K562 (cell line): ENCODE measurements around the gene SLC26A6. TPM values are rescaled to one million over a fixed set of nuclear protein-coding genes. Genes with fewer than 3 reads are reported as not detected.

Experiments
- ATAC-seq: fragments of 200-7000 bp; cut with Tn5 transposase; 3 replicates; pipeline ENCODE4 v1.9.1; 2020; ENCODE audit warnings: moderate library complexity
- BruUV-seq: library from RNA; stranded (reverse); fragments of 400-500 nt; replicated peaks from 2 replicates; lab custom pipeline; 2021; lab: Mats Ljungman, UMichigan
- CTCF ChIA-PET: fragments of 300-600 bp; formaldehyde crosslinking; extraction: SDS; loops from one replicate; lab custom pipeline; 2021; ENCODE audit warnings: low intra/inter-chr PET ratio; lab: Yijun Ruan, JAX
- POLR2A ChIA-PET: fragments of 300-600, 350-650 bp; sonication (Branson Sonifier 250); formaldehyde crosslinking; extraction: SDS; loops from one replicate; lab custom pipeline; 2021; ENCODE audit warnings: antibody characterized with exemption, inconsistent platforms; lab: Yijun Ruan, JAX
- DNase-seq, 4 experiments: peaks; one replicate each; pipeline versions ENCODE4 v3.0.0 to v3.0.0-alpha.2; 2011 to 2018; ENCODE audit warnings: low spot score in 3 of 4, mixed read lengths in 3 of 4; ENCODE audit errors: extremely low read depth in 1 of 4
- FAIRE-seq: peaks from 2 replicates; lab custom pipeline; 2011; peaks lifted over from hg19 to GRCh38; lab: Jason Lieb, UNC
- H2AFZ ChIP-seq: 2 replicates; pipeline ENCODE4 v1.6.0; 2011; ENCODE audit warnings: low read depth, low read length, control low read depth, inconsistent platforms
- H3K27ac ChIP-seq: fragments of 200-600 bp; 3 replicates; pipeline ENCODE4 v1.8.0; 2011; ENCODE audit warnings: low read depth, mild to moderate bottlenecking, control low read depth, inconsistent platforms, low read length, moderate library complexity, mixed read lengths; ENCODE audit errors: extremely low read depth
- H3K27me3 ChIP-seq, 2 experiments: fragments of 300-600 bp in 1 of 2; 2 replicates in 1 of 2; 3 replicates in 1 of 2; pipeline versions ENCODE4 v1.6.0 to v1.8.0; 2011; ENCODE audit warnings: inconsistent platforms in 2 of 2, low read length in 2 of 2, mild to moderate bottlenecking in 1 of 2, mixed read lengths in 1 of 2, moderate library complexity in 1 of 2; ENCODE audit not compliant: control insufficient read depth in 2 of 2, insufficient read depth in 2 of 2
- H3K36me3 ChIP-seq: fragments of 300-600 bp; 3 replicates; pipeline ENCODE4 v1.8.0; 2011; ENCODE audit warnings: mild to moderate bottlenecking, low read length, inconsistent platforms; ENCODE audit not compliant: control insufficient read depth, insufficient read depth
- H3K4me1 ChIP-seq, 2 experiments: fragments of 200-600 bp in 1 of 2; replicated peaks in 1 of 2; 2 replicates in 1 of 2; 3 replicates in 1 of 2; pipeline versions ENCODE4 v1.5.1 to v1.8.0; 2011; ENCODE audit warnings: inconsistent platforms in 2 of 2, low read length in 2 of 2, mild to moderate bottlenecking in 1 of 2, mixed read lengths in 1 of 2, moderate library complexity in 1 of 2; ENCODE audit not compliant: control insufficient read depth in 2 of 2, insufficient read depth in 2 of 2
- H3K4me2 ChIP-seq: 2 replicates; pipeline ENCODE4 v1.6.1; 2011; ENCODE audit warnings: low read length, control low read depth, inconsistent platforms, mixed read lengths; ENCODE audit not compliant: insufficient read depth
- H3K4me3 ChIP-seq: fragments of 200-600 bp; sonication (generic), shearing (Covaris generic); 2 replicates; pipeline ENCODE4 v1.5.1; 2016; ENCODE audit warnings: control low read depth, inconsistent platforms
- H3K79me2 ChIP-seq: fragments of 200-600 bp; 3 replicates; pipeline ENCODE4 v1.8.0; 2011; ENCODE audit warnings: low read length, inconsistent platforms; ENCODE audit not compliant: control insufficient read depth, insufficient read depth
- H3K9ac ChIP-seq, 2 experiments: 2 replicates each; pipeline versions ENCODE4 v1.6.0 to v1.6.1; 2011; ENCODE audit warnings: low read depth in 2 of 2, low read length in 2 of 2, control low read depth in 1 of 2, inconsistent platforms in 1 of 2, mild to moderate bottlenecking in 1 of 2, mixed read lengths in 1 of 2; ENCODE audit not compliant: insufficient read depth in 1 of 2
- H3K9me1 ChIP-seq: one replicate; pipeline ENCODE4 v1.6.0; 2011; ENCODE audit warnings: inconsistent platforms, mild to moderate bottlenecking, low read length, moderate library complexity; ENCODE audit not compliant: control insufficient read depth, insufficient read depth
- H3K9me3 ChIP-seq: replicated peaks from 2 replicates; pipeline ENCODE4 v1.5.1; 2011; ENCODE audit warnings: low read depth, low read length, inconsistent platforms; ENCODE audit not compliant: control insufficient read depth, insufficient read depth
- H4K20me1 ChIP-seq: replicated peaks from 2 replicates; pipeline ENCODE4 v1.6.1; 2011; ENCODE audit warnings: low read length, inconsistent platforms, mixed read lengths; ENCODE audit not compliant: control insufficient read depth, insufficient read depth
- ARHGAP35 ChIP-seq: fragments of 450-650 bp; IDR thresholded peaks from 2 replicates; pipeline ENCODE4 v1.6.1; 2018; ENCODE audit not compliant: partially characterized antibody
- BRF1 ChIP-seq: IDR thresholded peaks from 3 replicates; pipeline ENCODE4 v1.6.1; 2011; ENCODE audit warnings: borderline replicate concordance, mild to moderate bottlenecking; ENCODE audit not compliant: insufficient read length; ENCODE audit errors: extremely low read depth
- CLOCK ChIP-seq: fragments of 250-450 bp; sonication (Bioruptor Pico); IDR thresholded peaks from 2 replicates; pipeline ENCODE4 v1.4.0; 2020; ENCODE audit warnings: mild to moderate bottlenecking, moderate library complexity, borderline replicate concordance
- NFIC ChIP-seq: fragments of 450-650 bp; IDR thresholded peaks from 2 replicates; pipeline ENCODE4 v1.6.1; 2017; ENCODE audit warnings: mild to moderate bottlenecking, inconsistent platforms
- SMAD2 ChIP-seq: fragments of 150-350 bp; IDR thresholded peaks from 2 replicates; pipeline ENCODE4 v1.6.1; 2014; ENCODE audit warnings: low read depth, mild to moderate bottlenecking, low read length
- SMAD3 ChIP-seq: fragments of 450-650 bp; formaldehyde crosslinking; conservative IDR thresholded peaks from 2 replicates; pipeline ENCODE4 v1.4.0; 2020; ENCODE audit warnings: mild to moderate bottlenecking
- SP2 ChIP-seq: IDR thresholded peaks from 2 replicates; pipeline ENCODE4 v1.6.1; 2011; ENCODE audit warnings: mild to moderate bottlenecking, low read depth, low read length, moderate library complexity; ENCODE audit not compliant: poor library complexity, severe bottlenecking; ENCODE audit errors: extremely low read depth
- TEAD2 ChIP-seq: fragments of 450-650 bp; IDR thresholded peaks from 2 replicates; pipeline ENCODE4 v1.6.1; 2016; ENCODE audit warnings: missing genetic modification characterization, control low read depth, missing compliant biosample characterization
- TFAP4 ChIP-seq: sonication (generic); formaldehyde crosslinking; IDR thresholded peaks from 2 replicates; pipeline ENCODE4 v1.8.0; 2022; ENCODE audit warnings: missing genetic modification reagents, mild to moderate bottlenecking, moderate library complexity, borderline replicate concordance
- THRB ChIP-seq: fragments of 450-650 bp; formaldehyde crosslinking; conservative IDR thresholded peaks from 2 replicates; pipeline ENCODE4 v1.4.0; 2022; ENCODE audit warnings: mild to moderate bottlenecking, missing genetic modification characterization
- ZFX ChIP-seq: sonication (generic); formaldehyde crosslinking; IDR thresholded peaks from 2 replicates; pipeline ENCODE4 v1.8.0; 2022; ENCODE audit warnings: mild to moderate bottlenecking, missing genetic modification reagents, moderate library complexity
- ZNF280B ChIP-seq: fragments of 250-450 bp; sonication (Bioruptor Pico); IDR thresholded peaks from 2 replicates; pipeline ENCODE4 v1.5.1; 2021; ENCODE audit warnings: mild to moderate bottlenecking
- WGBS: fragments of 100-300 bp; shearing (Covaris generic); methylation state at CpG from one replicate; pipeline ENCODE4 v1.1.6; 2016; ENCODE audit warnings: low coverage, mixed read lengths; ENCODE audit not compliant: insufficient coverage; ENCODE audit errors: missing lambda C conversion rate; 5-methylcytosine and 5-hydroxymethylcytosine counted together
- in situ Hi-C: fragments of 300-500 bp; cut with MboI; formaldehyde crosslinking; loops from 4 replicates; pipeline ENCODE4 v1.15.0; 2018; ENCODE audit warnings: inconsistent platforms, mixed read lengths
- intact Hi-C: fragments of 100-400 bp; cut with micrococcal nuclease; formaldehyde crosslinking; loops from 2 replicates; pipeline ENCODE4 v1.14.2; 2022
- polyA plus RNA-seq, 8 experiments: library from polyadenylated mRNA; depleted of rRNA in 4 of 8; stranded (reverse) in 5 of 8; unstranded in 3 of 8; fragments of >200 nt; fragmentation: Nextera tagmentation in 2 of 8; fragmentation: Illumina TruSeq in 1 of 8; extraction: Ambion mirVana in 2 of 8; extraction: Trizol in 1 of 8; gene quantifications; 2 replicates each; pipeline versions ENCODE4 v1.2.1 to v1.2.3, GENCODE V29; 2011 to 2014; ENCODE audit warnings: inconsistent platforms in 1 of 8, missing spikeins in 1 of 8
- total RNA-seq, 7 experiments: library from RNA; depleted of rRNA in 6 of 7; stranded (reverse); fragments of >200 nt in 6 of 7; fragmentation: Illumina TruSeq in 2 of 7; extraction: Trizol in 2 of 7; gene quantifications; 2 replicates each; pipeline versions ENCODE4 v1.2.1 to v1.2.3, GENCODE V29; 2011 to 2021; ENCODE audit warnings: low replicate concordance in 1 of 7

The SLC26A6 gene
- total and polyA plus RNA-seq, 9 of the 15 experiments (the other 6 are each of a cell fraction or from before 2014, with no cell fraction given) = 2.1 to 27.2 (median 14.8) TPM

GRCh38 chr3:48642605-48643004 is 7.3 kb upstream of the SLC26A6 start:
- Histone ChIP-seq H3K4me1 (peaks cover 0 to 21% of the 10 kb centered on the region in 2 experiments; a peak in 2 of 5 replicates), H4K20me1 (no peaks in the 10 kb centered on the region), H3K9me3 (no peaks in the 10 kb centered on the region), H3K79me2 (no peaks in the 10 kb centered on the region), H3K9me1 (no peaks in the 10 kb centered on the region), H3K36me3 (no peaks in the 10 kb centered on the region), H2AFZ (no peak overlapping the region), H3K4me2 (no peak overlapping the region), H3K27me3 (no peaks in the 10 kb centered on the region), H3K9ac (no peak overlapping the region), H3K27ac (no peak overlapping the region), H3K4me3 (no peak overlapping the region)
- 62% methylated on average over 7 of the region's 12 CpGs for WGBS
- POLR2A ChIA-PET = no interaction called here
- CTCF ChIA-PET = no interaction called here
- in situ Hi-C loops = no loop called here
- intact Hi-C loops = no loop called here
- FAIRE-seq = no peak
- no TSS peak for BruUV-seq
- ATAC-seq = no peak
- no peak for DNase-seq
- TF ChIP-seq TFAP4 (CRISPR knock-in tag) (no peak), BRF1 (no peak), SP2 (no peak), SMAD2 (no peak), NFIC (no peak), SMAD3 (CRISPR knock-in tag) (no peak), ZNF280B (CRISPR knock-in tag) (no peak), THRB (CRISPR knock-in tag) (no peak), TEAD2 (no peak), ARHGAP35 (no peak), CLOCK (CRISPR knock-in tag) (no peak), ZFX (CRISPR knock-in tag) (no peak)
